Fibroblast of skin of left biceps (primary cell): ENCODE measurements around the gene PKMYT1.
A peak's percentile ranks its signal among the peaks of the same experiment; 100 is the strongest.
"Not testable (repeated sequence)": the region's sequence is repeated elsewhere in the genome, so short reads cannot be mapped to it uniquely, and the experiment has no call there.

Experiments used
- DNase-seq, 2 experiments: peaks; one replicate each; pipeline ENCODE4 v3.0.0-alpha.2; 2013; ENCODE audit warnings: low read depth in 2 of 2

Gene PKMYT1

GRCh38 chr16:2933701-2934100 is 46.5 kb downstream of the PKMYT1 start:
- no peak for DNase-seq

GRCh38 chr16:2933136-2933535 is 47.1 kb downstream of the PKMYT1 start:
- DNase-seq = no peak

GRCh38 chr16:2931231-2931914 is 48.9 kb downstream of the PKMYT1 start:
- DNase-seq = not testable (repeated sequence)

GRCh38 chr16:2930236-2930635 is 50.0 kb downstream of the PKMYT1 start:
- no peak for DNase-seq

GRCh38 chr16:2929693-2930092 is 50.6 kb downstream of the PKMYT1 start:
- DNase-seq = no peak

- no peak for DNase-seq
Observed at GRCh38 chr16:2928796-2929195, 51.5 kb downstream of the PKMYT1 start.

- DNase-seq = not testable (repeated sequence)
Observed at GRCh38 chr16:2928151-2928550, 52.1 kb downstream of the PKMYT1 start.

- DNase-seq = peak in 1 of 2 experiments; percentile 55
Observed at GRCh38 chr16:2927010-2927646, 53.1 kb downstream of the PKMYT1 start.

GRCh38 chr16:2926650-2926999 is 53.6 kb downstream of the PKMYT1 start:
- DNase-seq = no peak

- DNase-seq = no peak
Observed at GRCh38 chr16:2925951-2926649, 54.1 kb downstream of the PKMYT1 start.

GRCh38 chr16:2924901-2925755 is 55.1 kb downstream of the PKMYT1 start:
- no peak for DNase-seq

GRCh38 chr16:2923481-2923880 is 56.8 kb downstream of the PKMYT1 start:
- DNase-seq = no peak
